GM12892 (cell line): ENCODE results near the gene RNF144A.

Experiments used
- POLR2A ChIP-seq: IDR thresholded peaks from 2 replicates; pipeline ENCODE4 v1.6.1; 2011; ENCODE audit warnings: low read depth, low read length, control low read depth
- POLR2AphosphoS5 ChIP-seq: IDR thresholded peaks from 2 replicates; pipeline ENCODE4 v1.6.1; 2011; ENCODE audit warnings: low read depth, low read length, control low read depth

- TF ChIP-seq POLR2A (no peak), POLR2AphosphoS5 (no peak)
Measured at GRCh38 chr2:6913415-6914157, 3.6 kb upstream of the RNF144A start.
